ENCODE data around the gene EPHB2.
"Not testable (repeated sequence)": the region's sequence is repeated elsewhere in the genome, so short reads cannot be mapped to it uniquely, and the experiment has no call there.

DNA sequence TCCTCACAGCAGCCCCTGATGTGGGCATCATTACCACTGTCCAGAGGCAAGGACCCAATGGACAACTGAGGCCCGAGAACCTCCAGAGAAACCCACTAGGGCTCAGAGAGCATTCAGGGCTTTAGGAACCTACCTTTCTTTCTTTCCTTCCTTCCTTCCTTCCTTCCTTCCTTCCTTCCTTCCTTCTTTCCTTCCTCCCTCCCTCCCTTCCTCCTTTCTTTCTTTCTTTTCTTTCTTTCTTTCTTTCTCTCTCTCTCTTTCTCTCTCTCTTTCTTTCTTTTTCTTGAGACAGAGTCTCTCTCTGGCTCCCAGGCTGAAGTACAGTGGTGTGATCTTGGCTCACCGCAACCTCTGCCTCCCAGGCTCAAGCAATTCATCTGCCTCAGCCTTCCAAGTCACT is 41.8 kb upstream of the EPHB2 start:
- TF ChIP-seq, protein P1, sequence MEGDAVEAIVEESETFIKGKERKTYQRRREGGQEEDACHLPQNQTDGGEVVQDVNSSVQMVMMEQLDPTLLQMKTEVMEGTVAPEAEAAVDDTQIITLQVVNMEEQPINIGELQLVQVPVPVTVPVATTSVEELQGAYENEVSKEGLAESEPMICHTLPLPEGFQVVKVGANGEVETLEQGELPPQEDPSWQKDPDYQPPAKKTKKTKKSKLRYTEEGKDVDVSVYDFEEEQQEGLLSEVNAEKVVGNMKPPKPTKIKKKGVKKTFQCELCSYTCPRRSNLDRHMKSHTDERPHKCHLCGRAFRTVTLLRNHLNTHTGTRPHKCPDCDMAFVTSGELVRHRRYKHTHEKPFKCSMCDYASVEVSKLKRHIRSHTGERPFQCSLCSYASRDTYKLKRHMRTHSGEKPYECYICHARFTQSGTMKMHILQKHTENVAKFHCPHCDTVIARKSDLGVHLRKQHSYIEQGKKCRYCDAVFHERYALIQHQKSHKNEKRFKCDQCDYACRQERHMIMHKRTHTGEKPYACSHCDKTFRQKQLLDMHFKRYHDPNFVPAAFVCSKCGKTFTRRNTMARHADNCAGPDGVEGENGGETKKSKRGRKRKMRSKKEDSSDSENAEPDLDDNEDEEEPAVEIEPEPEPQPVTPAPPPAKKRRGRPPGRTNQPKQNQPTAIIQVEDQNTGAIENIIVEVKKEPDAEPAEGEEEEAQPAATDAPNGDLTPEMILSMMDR (IDR thresholded peaks at IDR 0.05) = not testable (repeated sequence)
- not testable (repeated sequence) for TF ChIP-seq POLR2A (IDR thresholded peaks at IDR 0.05)

Data from suprapubic skin (tissue), 3 donors.